GM21381 (cell line): ENCODE measurements around the gene PDGFA.

ENCODE experiments used
- ATAC-seq: cut with Tn5 transposase; IDR thresholded peaks from one replicate; pipeline ENCODE4 v1.9.1; 2021; ENCODE audit warnings: mild to moderate bottlenecking, moderate library complexity; ENCODE audit not compliant: unreplicated experiment

Gene PDGFA

GRCh38 chr7:463362-463781 is 56.3 kb downstream of the PDGFA start:
- ATAC-seq: no peak

DNA sequence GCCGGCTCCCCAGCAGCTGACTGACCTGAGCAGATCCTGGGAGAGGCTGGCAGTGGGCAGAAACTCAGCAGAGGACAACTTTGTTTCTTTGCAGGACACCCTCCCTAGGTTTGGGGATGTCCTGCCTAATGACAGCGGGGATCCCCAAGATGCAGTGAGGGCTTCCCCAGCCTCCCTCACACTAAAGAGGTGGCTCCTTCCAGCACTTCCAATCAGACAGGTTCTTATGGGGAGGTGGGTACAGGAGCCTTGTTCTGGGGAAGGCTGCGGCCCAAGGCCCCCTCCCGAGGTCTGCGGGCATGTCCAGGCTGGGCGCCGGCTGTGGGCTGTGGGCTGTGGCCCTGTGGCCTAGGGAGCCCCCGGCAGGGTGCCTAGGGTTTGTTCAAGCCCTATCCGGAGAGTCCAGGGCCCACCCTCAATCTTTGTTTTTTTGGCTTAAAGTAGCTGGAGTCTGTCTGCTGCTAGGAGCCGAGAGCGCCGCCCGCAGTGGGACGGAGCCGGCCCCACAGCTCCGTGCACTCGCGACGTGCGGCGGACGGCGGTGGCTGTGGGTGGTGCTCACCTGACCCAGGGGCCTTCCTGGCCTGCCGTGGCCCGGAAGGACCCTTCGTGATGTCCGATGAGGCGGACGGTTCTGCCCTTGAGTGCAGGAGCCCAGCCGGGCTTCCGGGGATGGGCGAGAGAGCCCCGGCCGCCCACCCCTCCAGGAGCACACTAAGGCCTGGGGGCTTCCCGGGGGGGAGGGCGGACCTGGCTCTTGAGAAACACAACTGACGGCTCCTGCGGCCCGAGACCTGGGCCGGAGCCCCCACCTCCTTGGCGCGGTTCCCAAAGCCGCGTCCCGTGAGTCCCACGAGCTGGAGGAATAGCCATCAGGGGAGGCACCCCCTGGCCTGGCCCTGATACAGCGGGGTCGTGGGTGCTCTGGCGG is 57.2 kb downstream of the PDGFA start:
- no peak for ATAC-seq

GRCh38 chr7:461453-462172 is 58.0 kb downstream of the PDGFA start:
- no peak for ATAC-seq

DNA sequence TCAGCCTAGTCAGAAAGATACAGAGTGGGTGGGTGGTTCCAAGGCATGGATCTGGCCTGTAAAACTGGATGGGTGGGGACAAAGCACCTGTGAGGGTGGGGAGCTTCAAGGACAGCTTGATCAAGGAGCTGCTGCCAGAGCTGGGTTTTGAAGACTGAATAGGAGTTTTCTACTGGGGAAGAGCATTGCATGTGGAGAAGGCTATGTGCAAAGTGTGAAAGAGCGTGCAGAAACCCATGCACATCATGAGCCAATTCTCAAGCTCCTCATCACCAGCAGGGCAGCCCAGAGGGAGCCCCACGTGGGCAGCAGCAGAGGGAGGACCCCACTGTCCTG is 58.6 kb downstream of the PDGFA start:
- no peak for ATAC-seq

DNA sequence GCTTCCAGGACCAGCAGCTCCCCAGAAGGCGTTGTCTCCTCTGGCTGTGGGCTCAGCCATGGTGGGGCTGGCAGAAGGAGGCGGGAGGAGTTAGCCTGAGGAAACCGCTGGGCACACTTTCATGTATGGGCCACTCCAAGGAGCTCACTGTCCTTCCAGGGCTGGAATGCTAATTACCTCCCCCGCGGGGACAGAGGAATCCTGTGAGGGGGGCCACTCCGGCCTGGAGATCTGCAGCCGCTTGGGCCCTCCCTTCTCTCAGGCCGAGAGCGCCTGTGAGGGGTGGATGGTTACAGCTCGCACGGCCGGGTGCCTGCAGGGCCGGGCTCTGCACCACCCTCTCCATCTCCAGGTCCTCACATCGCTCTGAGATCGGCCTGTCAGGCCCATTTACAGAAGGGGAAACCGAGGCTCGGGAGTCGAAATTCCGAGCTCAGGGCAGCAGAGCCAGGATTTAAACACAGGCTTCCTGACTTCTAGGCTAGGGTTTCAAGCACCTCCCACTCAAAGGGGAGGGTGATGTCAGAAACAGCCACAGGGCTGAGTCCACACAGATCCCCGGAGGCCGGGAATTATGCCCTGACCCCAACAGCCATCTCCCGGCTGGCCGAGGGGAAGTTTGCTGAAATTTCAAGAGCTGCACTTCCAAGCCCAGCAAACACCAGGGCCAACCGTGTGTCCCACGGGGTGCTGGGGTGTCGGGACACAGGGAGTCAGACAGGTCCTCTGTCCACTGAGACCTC is 59.1 kb downstream of the PDGFA start:
- no peak for ATAC-seq

- no peak for ATAC-seq
Observed at GRCh38 chr7:459584-460373, 59.9 kb downstream of the PDGFA start.

DNA sequence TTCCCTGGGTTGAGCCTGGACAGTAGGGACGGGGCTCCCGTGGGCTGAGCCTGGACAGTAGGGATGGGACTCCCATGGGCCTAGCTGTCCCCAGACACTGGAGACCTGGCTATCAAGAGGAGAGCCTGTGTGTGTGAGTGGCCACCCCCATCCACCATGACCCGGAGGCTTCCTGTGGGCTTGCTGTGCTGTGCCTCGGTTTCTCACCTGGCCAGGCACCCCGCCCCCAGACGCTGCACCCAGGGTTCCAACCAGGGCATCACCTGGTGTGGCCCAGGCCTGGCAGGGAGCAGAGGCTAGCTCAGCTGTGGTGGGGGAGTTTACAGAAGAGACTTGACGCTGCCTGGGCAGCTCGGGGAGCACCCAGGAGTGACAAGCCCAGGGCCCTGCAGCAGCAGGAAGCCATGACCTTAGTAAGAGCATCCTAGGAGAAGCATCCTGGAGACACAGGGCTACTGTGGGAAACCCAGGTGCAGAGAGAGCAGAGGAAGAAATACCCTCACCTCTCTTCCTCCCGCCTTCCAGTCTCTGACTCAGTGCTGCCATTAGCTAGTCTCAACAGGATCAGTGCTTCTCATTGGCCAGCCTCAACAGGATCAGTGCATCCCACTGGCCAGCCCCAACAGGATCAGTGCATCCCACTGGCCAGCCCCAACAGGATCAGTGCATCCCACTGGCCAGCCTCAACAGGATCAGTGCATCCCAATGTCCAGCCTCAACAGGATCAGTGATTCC is 61.0 kb downstream of the PDGFA start:
- no peak for ATAC-seq

GRCh38 chr7:457814-458510 is 61.7 kb downstream of the PDGFA start:
- no peak for ATAC-seq

DNA sequence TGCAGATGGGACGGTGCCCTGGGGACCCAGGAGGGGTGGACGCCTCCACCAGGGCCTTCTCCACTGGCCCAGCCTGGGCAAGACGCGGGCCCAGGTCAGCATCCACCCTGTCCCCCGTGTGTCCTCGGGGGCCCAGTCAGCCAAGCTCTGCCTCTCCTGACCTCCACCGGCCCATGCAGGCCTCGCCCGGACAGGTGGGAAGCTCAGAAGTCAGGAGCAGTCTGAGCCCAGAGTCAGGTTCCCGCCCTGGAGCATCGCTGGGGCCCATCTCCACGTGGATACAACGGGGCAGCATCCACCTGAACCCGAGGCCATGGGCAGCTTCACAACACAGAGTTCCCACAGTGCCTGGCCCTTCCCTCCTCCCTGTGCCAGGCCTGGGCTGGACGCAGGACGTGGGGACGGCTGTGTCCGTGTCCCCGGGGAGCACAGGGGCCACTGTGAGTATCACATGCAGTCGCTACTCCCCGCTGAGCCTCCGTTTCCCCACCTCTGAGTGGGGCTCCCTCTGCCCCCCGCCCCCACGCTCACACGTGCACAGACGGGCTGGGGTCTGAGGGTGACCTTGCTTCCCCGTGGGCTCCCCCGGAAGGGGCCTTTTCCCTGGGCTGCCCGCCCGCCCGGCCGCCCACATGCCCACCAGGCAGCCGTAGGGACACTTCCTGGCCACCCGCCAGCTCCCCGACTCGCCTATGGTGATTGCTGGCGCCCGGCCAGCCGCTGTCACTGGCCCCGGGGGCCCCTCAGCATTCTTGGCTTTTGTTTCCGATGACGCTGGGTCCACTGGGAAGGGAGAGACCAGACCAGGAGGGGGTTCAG is 64.3 kb downstream of the PDGFA start:
- no peak for ATAC-seq

DNA sequence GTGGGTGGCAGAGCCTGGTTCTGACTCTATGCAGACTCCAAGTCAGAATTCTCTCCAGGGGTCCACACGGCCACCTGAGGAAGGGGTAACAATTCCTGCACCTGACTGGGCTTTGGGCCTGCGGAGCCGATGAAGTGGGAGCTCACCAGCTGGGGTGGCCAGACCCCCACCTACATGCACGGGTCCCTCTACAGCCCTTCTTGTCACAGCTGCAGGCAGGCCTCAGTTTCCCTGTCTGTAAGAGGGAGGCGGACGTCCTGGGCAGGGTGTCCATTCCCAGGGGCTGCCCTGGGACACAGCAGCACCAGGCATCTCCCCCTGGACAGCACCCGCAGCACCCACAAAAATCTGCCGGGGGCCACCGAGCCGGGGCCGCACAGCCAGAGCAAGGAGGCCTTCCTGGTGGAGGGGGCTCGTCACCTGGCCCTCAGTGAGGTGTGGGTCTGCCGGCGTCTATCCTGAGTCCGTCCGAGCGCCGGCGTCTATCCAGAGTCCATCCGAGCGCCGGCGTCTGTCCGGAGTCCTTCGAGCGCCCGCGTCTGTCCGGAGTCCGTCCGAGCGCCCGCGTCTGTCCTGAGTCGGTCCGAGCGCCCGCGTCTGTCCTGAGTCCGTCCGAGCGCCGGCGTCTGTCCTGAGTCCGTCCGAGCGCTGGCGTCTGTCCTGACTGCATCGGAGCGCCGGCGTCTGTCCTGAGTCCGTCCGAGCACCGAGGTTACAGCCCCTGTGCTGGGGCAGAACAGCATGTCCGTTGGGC is 65.1 kb downstream of the PDGFA start:
- no peak for ATAC-seq

DNA sequence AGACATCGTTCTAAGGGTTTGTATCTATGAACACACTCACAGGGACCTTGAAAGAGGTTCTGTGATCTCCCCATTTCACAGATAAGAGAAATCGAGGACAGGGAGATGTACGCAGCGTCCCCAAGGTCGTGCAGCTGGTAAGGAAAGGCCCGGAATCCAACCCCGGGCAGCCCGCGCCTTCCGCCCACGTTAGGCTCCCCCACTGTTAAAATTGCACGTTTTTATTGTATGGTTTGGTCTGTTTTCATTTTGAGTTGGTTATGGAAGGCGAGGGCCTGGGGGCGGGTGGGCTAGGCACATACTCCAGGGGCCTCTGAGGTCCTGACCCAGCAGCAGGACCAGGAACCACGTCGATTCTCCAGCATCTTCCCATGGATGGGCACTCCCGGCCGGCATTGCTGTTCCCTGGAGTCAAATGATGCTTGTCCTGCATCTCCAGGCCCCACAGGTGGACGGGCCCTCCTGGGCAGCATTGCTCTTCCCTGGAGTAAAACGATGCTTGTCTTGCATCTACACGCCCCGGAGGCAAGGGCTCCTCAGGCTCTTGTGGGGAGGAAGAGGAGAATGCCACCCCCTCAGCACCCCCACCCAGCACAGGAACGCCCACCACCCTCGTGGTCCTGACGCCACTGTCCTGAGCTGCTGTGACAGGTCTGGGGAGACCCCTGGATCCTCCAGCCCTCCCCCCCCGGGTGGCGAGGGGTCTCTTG is 65.9 kb downstream of the PDGFA start:
- no peak for ATAC-seq

- ATAC-seq: no peak
Observed at GRCh38 chr7:452791-453455, 66.7 kb downstream of the PDGFA start.

DNA sequence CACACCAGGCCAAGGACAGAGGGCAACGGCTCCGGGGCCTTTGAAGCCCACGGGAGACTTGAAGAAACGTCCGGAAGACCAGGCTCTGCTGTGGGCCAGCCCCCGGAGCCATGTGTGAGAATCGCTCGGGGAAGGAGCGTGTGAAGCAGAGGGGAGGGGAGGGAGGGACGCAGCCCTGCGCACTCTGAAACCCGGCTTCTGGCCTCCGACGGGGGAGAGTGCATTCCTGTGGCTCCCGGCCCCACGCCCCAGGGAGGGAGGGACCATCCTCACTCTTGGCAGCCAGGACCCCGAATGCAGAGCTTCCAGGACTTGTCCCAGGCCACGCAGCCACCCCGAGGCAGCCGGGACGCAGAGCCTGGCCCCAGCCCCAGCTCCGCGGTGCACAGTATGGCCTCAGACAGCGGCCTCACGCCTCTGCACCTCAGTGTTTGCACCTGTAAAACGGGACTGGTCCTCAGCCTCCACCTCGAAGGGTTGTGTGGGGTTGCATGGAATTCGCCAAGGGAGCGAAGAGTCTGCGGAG is 67.4 kb downstream of the PDGFA start:
- ATAC-seq: no peak

- no peak for ATAC-seq
Observed at GRCh38 chr7:451255-452225, 68.1 kb downstream of the PDGFA start.

DNA sequence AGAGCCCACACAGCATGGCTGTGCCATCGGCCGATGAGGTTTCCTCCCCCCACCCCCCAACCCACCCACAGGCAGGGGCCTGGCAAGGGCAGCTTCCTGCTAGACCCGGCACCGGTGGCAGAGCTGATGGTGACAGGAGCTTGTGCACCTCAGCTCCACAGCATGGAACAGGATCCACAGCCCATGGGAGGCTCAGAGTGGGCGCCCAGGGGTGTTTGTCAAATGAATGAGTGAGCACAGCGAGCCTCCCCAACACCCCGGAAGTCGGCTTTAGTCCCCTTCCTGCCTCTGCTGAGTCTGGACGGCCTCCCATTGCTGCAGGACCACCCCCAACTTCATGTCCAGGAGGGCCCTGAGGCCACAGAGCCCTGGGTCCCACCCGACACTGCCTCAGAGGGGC is 68.9 kb downstream of the PDGFA start:
- no peak for ATAC-seq
